Astrocyte (in vitro differentiated cells and primary cell): ENCODE results near the gene INSM1. TPM values are rescaled to one million over a fixed set of nuclear protein-coding genes. Genes with fewer than 3 reads are reported as not detected.

Experiments used
- DNase-seq: peaks from one replicate; pipeline ENCODE4 v3.0.0-alpha.2; 2010; ENCODE audit warnings: low read depth
- FAIRE-seq: peaks from 2 replicates; lab custom pipeline; 2011; peaks lifted over from hg19 to GRCh38; lab: Jason Lieb, UNC
- H2AFZ ChIP-seq: 2 replicates; pipeline ENCODE4 v1.6.0; 2012; ENCODE audit warnings: low read depth, low read length, inconsistent platforms
- H3K27ac ChIP-seq: 2 replicates; pipeline ENCODE4 v1.5.1; 2011; ENCODE audit warnings: low read depth, low read length, inconsistent platforms
- H3K27me3 ChIP-seq: 2 replicates; pipeline ENCODE4 v1.6.0; 2011; ENCODE audit warnings: low read length, inconsistent platforms; ENCODE audit not compliant: insufficient read depth
- H3K36me3 ChIP-seq: 2 replicates; pipeline ENCODE4 v1.5.1; 2011; ENCODE audit warnings: low read length, inconsistent platforms; ENCODE audit not compliant: insufficient read depth
- H3K4me1 ChIP-seq: 2 replicates; pipeline ENCODE4 v1.5.1; 2011; ENCODE audit warnings: low read length, inconsistent platforms; ENCODE audit not compliant: insufficient read depth
- H3K4me2 ChIP-seq: 2 replicates; pipeline ENCODE4 v1.6.0; 2012; ENCODE audit warnings: low read length, inconsistent platforms
- H3K4me3 ChIP-seq: 2 replicates; pipeline ENCODE4 v1.5.1; 2011; ENCODE audit warnings: low read depth, mild to moderate bottlenecking, low read length, inconsistent platforms; ENCODE audit not compliant: insufficient read depth
- H3K79me2 ChIP-seq: 2 replicates; pipeline ENCODE4 v1.6.0; 2012; ENCODE audit warnings: mild to moderate bottlenecking, low read length, inconsistent platforms; ENCODE audit not compliant: insufficient read depth
- H3K9ac ChIP-seq: 2 replicates; pipeline ENCODE4 v1.6.0; 2012; ENCODE audit warnings: mild to moderate bottlenecking, low read length, inconsistent platforms
- H3K9me3 ChIP-seq: 2 replicates; pipeline ENCODE4 v1.5.1; 2012; ENCODE audit warnings: low read depth, mild to moderate bottlenecking, low read length, inconsistent platforms; ENCODE audit not compliant: insufficient read depth
- H4K20me1 ChIP-seq: 2 replicates; pipeline ENCODE4 v1.6.0; 2012; ENCODE audit warnings: low read length, inconsistent platforms; ENCODE audit not compliant: insufficient read depth
- H3K27ac Mint-ChIP-seq: one replicate; pipeline ENCODE4 v1.8.0; 2021; ENCODE audit warnings: mild to moderate bottlenecking, mixed read lengths; ENCODE audit not compliant: unreplicated experiment
- H3K27me3 Mint-ChIP-seq: one replicate; pipeline ENCODE4 v1.8.0; 2021; ENCODE audit warnings: low read depth, mixed read lengths; ENCODE audit not compliant: unreplicated experiment
- H3K36me3 Mint-ChIP-seq: one replicate; pipeline ENCODE4 v1.8.0; 2021; ENCODE audit warnings: low read depth, mixed read lengths; ENCODE audit not compliant: unreplicated experiment
- H3K4me1 Mint-ChIP-seq: one replicate; pipeline ENCODE4 v1.8.0; 2021; ENCODE audit warnings: low read depth, mixed read lengths; ENCODE audit not compliant: unreplicated experiment
- H3K4me3 Mint-ChIP-seq: one replicate; pipeline ENCODE4 v1.8.0; 2021; ENCODE audit warnings: mild to moderate bottlenecking, moderate library complexity, mixed read lengths; ENCODE audit not compliant: unreplicated experiment
- H3K9me3 Mint-ChIP-seq: one replicate; pipeline ENCODE4 v1.8.0; 2021; ENCODE audit warnings: mild to moderate bottlenecking, mixed read lengths; ENCODE audit not compliant: unreplicated experiment
- EZH2 ChIP-seq: IDR thresholded peaks from 2 replicates; pipeline ENCODE4 v1.6.1; 2012; ENCODE audit warnings: mild to moderate bottlenecking, low read length, inconsistent platforms; ENCODE audit not compliant: insufficient read depth
- total RNA-seq: library from RNA; stranded (reverse); gene quantifications from 2 replicates; pipeline ENCODE4 v1.2.1, GENCODE V29; 2021
- TF ChIP-seq, protein P1 (sequence below): IDR thresholded peaks from 2 replicates; pipeline ENCODE4 v1.5.1; 2011; ENCODE audit warnings: low read depth, mild to moderate bottlenecking, inconsistent platforms, low read length, moderate library complexity; ENCODE audit not compliant: insufficient read depth

INSM1 gene
- total RNA-seq, 1 donor from 2014 or later, result 0.09 TPM

DNA sequence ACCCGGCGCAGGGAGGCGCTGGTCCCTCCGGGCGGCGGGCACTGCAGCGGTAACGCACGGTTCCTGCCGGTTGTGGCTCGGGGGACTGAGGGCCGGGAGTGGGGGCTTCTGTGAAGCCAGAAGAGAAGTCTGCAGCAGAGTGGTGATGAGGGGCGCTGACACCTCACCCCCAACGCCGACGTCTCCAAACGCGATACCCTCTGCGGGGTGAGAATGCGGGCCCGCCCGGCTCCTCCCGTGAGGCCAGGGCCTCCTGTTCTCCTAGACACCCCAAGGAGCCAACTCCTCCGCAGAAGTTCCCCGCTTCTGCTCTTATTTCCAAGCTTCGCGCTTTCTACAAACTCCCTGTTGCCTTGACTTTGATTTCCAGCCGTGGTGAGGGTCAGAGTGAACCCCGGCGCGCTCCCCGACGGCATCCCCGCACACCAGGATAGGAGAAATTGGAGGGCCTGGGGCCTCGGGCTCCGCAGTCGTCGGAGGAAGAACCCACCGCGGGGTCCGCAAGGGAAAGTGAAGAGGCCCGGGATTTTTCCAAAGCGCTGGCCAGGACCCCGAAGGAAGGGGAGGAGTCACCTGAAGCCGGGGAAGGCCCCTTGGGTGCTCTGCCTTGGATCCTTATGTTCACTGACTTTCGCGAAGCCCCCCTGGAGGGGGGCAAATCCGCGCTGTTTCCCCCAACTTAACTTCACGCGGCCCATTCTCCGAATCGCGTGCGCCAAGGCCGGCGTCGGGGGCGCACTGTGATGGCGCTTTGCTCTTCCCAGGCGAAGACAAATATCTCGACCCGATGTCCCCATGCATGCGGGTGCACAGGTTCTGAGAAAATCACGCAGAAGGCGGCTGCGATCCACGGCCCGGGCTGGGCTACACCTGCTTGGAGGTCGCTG is 3.1 kb upstream of the INSM1 start:
- FAIRE-seq (no peak), DNase-seq (no peak)
- H3K4me3 Mint-ChIP-seq, result no peak overlapping the region
- no peak overlapping the region for H3K9ac ChIP-seq
- TF ChIP-seq, protein P1, sequence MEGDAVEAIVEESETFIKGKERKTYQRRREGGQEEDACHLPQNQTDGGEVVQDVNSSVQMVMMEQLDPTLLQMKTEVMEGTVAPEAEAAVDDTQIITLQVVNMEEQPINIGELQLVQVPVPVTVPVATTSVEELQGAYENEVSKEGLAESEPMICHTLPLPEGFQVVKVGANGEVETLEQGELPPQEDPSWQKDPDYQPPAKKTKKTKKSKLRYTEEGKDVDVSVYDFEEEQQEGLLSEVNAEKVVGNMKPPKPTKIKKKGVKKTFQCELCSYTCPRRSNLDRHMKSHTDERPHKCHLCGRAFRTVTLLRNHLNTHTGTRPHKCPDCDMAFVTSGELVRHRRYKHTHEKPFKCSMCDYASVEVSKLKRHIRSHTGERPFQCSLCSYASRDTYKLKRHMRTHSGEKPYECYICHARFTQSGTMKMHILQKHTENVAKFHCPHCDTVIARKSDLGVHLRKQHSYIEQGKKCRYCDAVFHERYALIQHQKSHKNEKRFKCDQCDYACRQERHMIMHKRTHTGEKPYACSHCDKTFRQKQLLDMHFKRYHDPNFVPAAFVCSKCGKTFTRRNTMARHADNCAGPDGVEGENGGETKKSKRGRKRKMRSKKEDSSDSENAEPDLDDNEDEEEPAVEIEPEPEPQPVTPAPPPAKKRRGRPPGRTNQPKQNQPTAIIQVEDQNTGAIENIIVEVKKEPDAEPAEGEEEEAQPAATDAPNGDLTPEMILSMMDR, result no peak
- TF ChIP-seq EZH2, result peak; percentile 69
- peaks cover 59% of the 10 kb centered on the region for H3K27me3 Mint-ChIP-seq
- H3K36me3 Mint-ChIP-seq, result no peaks in the 10 kb centered on the region
- no peak overlapping the region for H2AFZ ChIP-seq
- no peak overlapping the region for H3K27ac Mint-ChIP-seq
- no peak overlapping the region for H3K27ac ChIP-seq
- peaks cover 64% of the 10 kb centered on the region for H3K27me3 ChIP-seq
- H3K36me3 ChIP-seq, result no peaks in the 10 kb centered on the region
- no peaks in the 10 kb centered on the region for H3K4me1 ChIP-seq
- H3K79me2 ChIP-seq, result no peaks in the 10 kb centered on the region
- peaks cover 1% of the 10 kb centered on the region for H3K4me1 Mint-ChIP-seq
- H3K9me3 Mint-ChIP-seq, result peaks cover 6% of the 10 kb centered on the region
- peaks cover 4% of the 10 kb centered on the region for H3K9me3 ChIP-seq
- H3K4me3 ChIP-seq, result no peak overlapping the region
- no peak overlapping the region for H3K4me2 ChIP-seq
- no peaks in the 10 kb centered on the region for H4K20me1 ChIP-seq

DNA sequence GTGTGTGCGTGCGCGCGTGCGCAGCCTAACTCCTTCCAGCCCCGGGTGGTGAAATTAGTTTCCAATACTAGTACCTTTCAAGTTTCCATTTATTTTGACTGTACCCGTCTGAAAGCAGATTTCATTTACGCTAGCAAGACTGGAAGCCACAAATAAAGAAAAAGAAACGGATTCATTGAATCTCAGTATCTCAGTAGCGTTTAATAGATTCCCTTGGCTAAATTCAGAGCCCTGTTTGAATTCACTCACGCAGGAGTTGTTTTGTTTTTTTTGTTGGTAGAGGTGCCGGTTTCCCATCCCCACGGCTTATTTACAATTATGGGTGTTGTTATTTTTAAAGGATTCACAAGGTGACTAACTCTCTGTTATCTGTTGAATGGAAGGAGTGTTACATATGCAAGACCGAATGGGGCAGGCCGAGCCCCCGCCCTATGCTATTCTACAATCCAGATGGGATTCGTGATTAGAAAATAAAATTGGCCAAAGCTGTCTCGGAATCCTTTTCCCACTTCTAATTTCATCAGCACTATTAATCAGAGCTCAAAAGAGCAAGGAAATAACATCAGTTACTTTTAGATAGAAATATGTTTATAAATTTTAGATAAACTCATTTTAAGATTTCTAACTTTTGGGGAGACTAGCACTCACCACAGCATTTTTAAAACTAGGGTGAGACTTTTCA is 2.3 kb upstream of the INSM1 start:
- peaks cover 4% of the 10 kb centered on the region for H3K9me3 ChIP-seq
- no peaks in the 10 kb centered on the region for H4K20me1 ChIP-seq
- Mint-ChIP-seq H3K27ac (peak overlapping the region; percentile 80), H3K9me3 (peaks cover 9% of the 10 kb centered on the region), H3K27me3 (peaks cover 59% of the 10 kb centered on the region), H3K4me3 (no peak overlapping the region), H3K36me3 (no peaks in the 10 kb centered on the region), H3K4me1 (peaks cover 6% of the 10 kb centered on the region)
- no peaks in the 10 kb centered on the region for H3K36me3 ChIP-seq
- H3K79me2 ChIP-seq, result no peaks in the 10 kb centered on the region
- peaks cover 71% of the 10 kb centered on the region for H3K27me3 ChIP-seq
- no peak overlapping the region for H3K27ac ChIP-seq
- DNase-seq (no peak), FAIRE-seq (no peak)
- no peak overlapping the region for H3K4me3 ChIP-seq
- no peak overlapping the region for H2AFZ ChIP-seq
- H3K4me1 ChIP-seq, result no peaks in the 10 kb centered on the region
- no peak overlapping the region for H3K4me2 ChIP-seq
- H3K9ac ChIP-seq, result no peak overlapping the region
- TF ChIP-seq, protein P1, result no peak
- no peak for TF ChIP-seq EZH2
